SU-DHL-6 (cell line): ENCODE measurements around the gene CDH23.

ENCODE experiments used
- CTCF ChIP-seq: fragments of 200-600 bp; sonication (generic); IDR thresholded peaks from one replicate; pipeline ENCODE4 v1.5.1; 2017; ENCODE audit warnings: antibody characterized with exemption, mild to moderate bottlenecking, low read length, moderate library complexity; ENCODE audit not compliant: insufficient read depth, poor library complexity, severe bottlenecking
- EZH2phosphoT487 ChIP-seq: fragments of 200-600 bp; sonication (generic), shearing (Covaris generic); conservative IDR thresholded peaks from 2 replicates; pipeline ENCODE4 v1.6.1; 2018; ENCODE audit warnings: mild to moderate bottlenecking, antibody characterized with exemption, low read length, moderate library complexity, mixed read lengths

GRCh38 chr10:71598621-71599055 lies 201.9 kb downstream of the CDH23 start:
- TF ChIP-seq EZH2phosphoT487 = no peak
- no peak for TF ChIP-seq CTCF
